Body of pancreas (tissue), 4 donors: ENCODE data around the gene MYMX. TPM values are rescaled to one million over a fixed set of nuclear protein-coding genes. Genes with fewer than 3 reads are reported as not detected.

Experiments used
- ATAC-seq: fragments of 150-250 bp; one replicate; pipeline ENCODE4 v1.9.1; 2016
- DNase-seq, 4 donors: peaks; one replicate each; pipeline ENCODE4 v3.0.0-alpha.2; 2019
- H3K27ac ChIP-seq, 4 donors: fragments of 200-600 bp; sonication (generic); 1 replicate in 3 of 4; 2 replicates in 1 of 4; pipeline versions ENCODE4 v1.5.1 to v1.6.1; 2016 to 2019; ENCODE audit warnings: mild to moderate bottlenecking in 1 of 4, mixed read lengths in 1 of 4, moderate library complexity in 1 of 4
- H3K27me3 ChIP-seq, 2 donors: fragments of 200-600 bp; sonication (generic); one replicate each; pipeline ENCODE4 v1.6.0; 2016; ENCODE audit warnings: mild to moderate bottlenecking in 1 of 2
- H3K36me3 ChIP-seq, 2 donors: fragments of 200-600 bp; sonication (generic); replicated peaks in 1 of 2; 2 replicates each; pipeline ENCODE4 v1.5.1; 2016; ENCODE audit warnings: low read depth in 2 of 2; ENCODE audit not compliant: insufficient read depth in 1 of 2
- H3K4me1 ChIP-seq: fragments of 200-600 bp; sonication (generic); one replicate; pipeline ENCODE4 v1.6.0; 2016
- H3K4me3 ChIP-seq, 2 donors: fragments of 200-600 bp; sonication (generic); 1 replicate in 1 of 2; 2 replicates in 1 of 2; pipeline ENCODE4 v1.5.1; 2016 to 2019
- H3K9me3 ChIP-seq, 3 donors: fragments of 200-600 bp; sonication (generic); 1 replicate in 2 of 3; 2 replicates in 1 of 3; pipeline ENCODE4 v1.5.1; 2016
- CTCF ChIP-seq, 7 experiments: fragments of 450-650 bp in 4 of 7; fragments of 200-600 bp in 3 of 7; sonication (generic) in 3 of 7; IDR thresholded peaks; one replicate each; pipeline ENCODE4 v1.5.1; 2016 to 2019; ENCODE audit warnings: antibody characterized with exemption in 7 of 7
- POLR2A ChIP-seq, 3 donors: fragments of 450-650 bp; IDR thresholded peaks; one replicate each; pipeline ENCODE4 v1.6.1; 2016; ENCODE audit warnings: antibody characterized with exemption in 3 of 3, mild to moderate bottlenecking in 2 of 3
- WGBS, 2 donors: methylation state at CpG; one replicate each; pipeline ENCODE4 v1.1.5; 2017; 5-methylcytosine and 5-hydroxymethylcytosine counted together
- intact Hi-C: fragments of 100-400 bp; cut with DNase I; formaldehyde crosslinking; loops from one replicate; pipeline ENCODE4 v1.15.1; 2023
- total RNA-seq, 2 donors: library from RNA; depleted of rRNA; stranded (reverse); fragments of >200 nt; gene quantifications; one replicate each; pipeline ENCODE4 v1.1.0, GENCODE V29; 2016

MYMX gene
- total RNA-seq, 2 donors from 2014 or later, result 4.2 TPM; not detected in 1

DNA sequence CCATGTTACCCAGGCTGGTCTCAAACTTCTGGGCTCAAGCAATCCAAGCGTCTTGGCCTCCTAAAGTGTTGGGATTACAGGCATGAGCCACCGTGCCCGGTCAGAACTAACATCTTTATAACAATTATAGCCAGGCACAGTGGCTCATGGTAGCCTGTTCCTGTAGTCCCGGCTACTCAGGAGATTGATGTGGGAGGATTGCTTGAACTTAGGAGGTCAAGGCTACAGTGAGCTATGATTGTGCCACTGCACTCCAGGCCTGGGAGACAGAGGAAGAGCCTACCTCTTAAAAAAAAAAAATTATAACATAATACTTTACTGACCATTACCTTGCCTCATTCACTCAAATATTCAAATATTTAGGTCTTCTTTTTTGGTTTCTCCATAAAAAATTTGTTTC is 16.8 kb upstream of the MYMX start:
- Histone ChIP-seq H3K36me3 (no peaks in the 10 kb centered on the region), H3K27ac (no peak overlapping the region), H3K4me3 (no peak overlapping the region), H3K27me3 (no peaks in the 10 kb centered on the region), H3K4me1 (peaks cover 34% of the 10 kb centered on the region), H3K9me3 (no peaks in the 10 kb centered on the region)
- WGBS, 2 donors, result 72 to 95% methylated on average over 4 of the region's 4 CpGs
- ATAC-seq, result no peak
- intact Hi-C loops, result no loop called here
- no peak for DNase-seq
- TF ChIP-seq POLR2A (IDR thresholded peaks at IDR 0.05), result no peak
- no peak for TF ChIP-seq CTCF (IDR thresholded peaks at IDR 0.05)

- Histone ChIP-seq H3K4me3 (no peak overlapping the region), H3K9me3 (no peaks in the 10 kb centered on the region), H3K36me3 (no peaks in the 10 kb centered on the region), H3K27me3 (no peaks in the 10 kb centered on the region), H3K27ac (peak overlapping the region in 1 of 4 donors; percentile 29), H3K4me1 (peaks cover 36% of the 10 kb centered on the region)
- TF ChIP-seq POLR2A (IDR thresholded peaks at IDR 0.05) (no peak), CTCF (IDR thresholded peaks at IDR 0.05) (no peak)
- WGBS, 2 donors, result 63 to 71% methylated on average over 1 to 3 of the region's 3 CpGs
- DNase-seq, result peak; percentile 28 to 70 (median 50)
- peak; percentile 47 for ATAC-seq
- intact Hi-C loops, result no loop called here
Observed at GRCh38 chr6:44201200-44201599, 15.5 kb upstream of the MYMX start.

DNA sequence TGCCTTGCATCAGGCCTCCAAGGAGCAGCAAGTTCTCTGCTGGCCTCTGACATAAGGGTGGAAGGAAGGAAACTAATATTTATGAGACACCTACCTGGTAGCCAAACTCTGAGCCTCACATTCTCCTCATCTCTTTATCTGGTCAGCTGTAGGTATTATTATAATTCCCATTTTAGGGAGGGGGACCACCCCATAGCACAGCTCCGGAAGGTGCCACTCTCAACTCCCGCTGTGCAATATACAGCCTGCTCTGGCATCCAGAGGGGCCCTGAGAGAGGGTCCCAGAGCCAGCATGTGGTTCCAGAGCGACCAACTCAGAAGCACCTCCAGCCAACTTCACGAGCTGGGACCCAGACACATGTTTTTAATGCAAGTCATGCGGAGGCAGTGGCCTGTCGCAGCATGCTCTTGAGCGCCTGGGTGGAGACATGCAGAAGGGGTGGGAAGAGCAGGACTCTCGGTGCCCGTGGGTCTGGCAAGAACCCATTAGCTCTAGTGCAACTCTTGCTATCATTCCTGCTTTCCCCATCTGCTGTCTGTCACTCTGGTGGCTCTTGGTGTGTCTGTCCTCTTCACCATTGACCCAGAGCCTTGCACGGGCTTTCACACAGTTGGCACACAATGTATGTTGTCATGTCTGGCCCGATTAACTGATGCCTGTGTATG is 15.0 kb upstream of the MYMX start:
- Histone ChIP-seq H3K27ac (peak overlapping the region in 1 of 4 donors; percentile 29), H3K4me3 (no peak overlapping the region), H3K36me3 (no peaks in the 10 kb centered on the region), H3K27me3 (no peaks in the 10 kb centered on the region), H3K4me1 (peaks cover 36% of the 10 kb centered on the region), H3K9me3 (no peaks in the 10 kb centered on the region)
- 64 to 88% methylated on average over 5 to 11 of the region's 11 CpGs for WGBS, 2 donors
- no peak for TF ChIP-seq POLR2A (IDR thresholded peaks at IDR 0.05)
- TF ChIP-seq CTCF (IDR thresholded peaks at IDR 0.05), result no peak
- intact Hi-C loops, result no loop called here
- no peak for DNase-seq
- no peak for ATAC-seq

DNA sequence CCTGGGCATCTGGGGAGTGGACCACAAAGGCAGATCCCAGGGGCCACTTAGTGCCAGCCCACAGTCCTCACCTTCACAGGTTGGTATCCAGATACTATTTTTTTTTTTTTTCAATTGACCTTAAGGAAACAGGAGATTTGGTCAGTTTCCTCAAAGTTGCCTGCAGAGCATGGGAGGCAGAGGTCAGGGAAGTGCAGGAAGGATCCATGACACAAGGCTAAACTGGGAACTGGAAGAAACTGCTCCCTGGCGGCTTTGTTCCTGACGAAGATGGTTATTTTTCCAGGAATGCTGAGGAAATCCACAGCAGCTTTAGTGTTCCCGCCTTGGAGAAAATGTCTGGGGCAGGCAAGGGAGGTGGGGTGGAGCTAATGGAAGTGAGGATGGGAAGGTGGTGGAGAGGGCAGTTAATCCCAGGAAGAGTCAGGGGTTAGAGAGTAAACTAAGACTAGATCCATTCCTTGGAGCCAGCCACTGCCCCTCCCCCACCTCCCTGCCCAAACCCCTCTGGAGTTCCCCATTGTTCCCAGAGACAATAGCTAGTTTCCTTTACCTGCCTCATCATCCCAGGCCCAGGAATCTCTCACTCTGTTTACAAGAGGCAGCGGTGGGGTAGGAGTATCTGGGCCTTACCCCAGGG is 14.3 kb upstream of the MYMX start:
- Histone ChIP-seq H3K27ac (peak overlapping the region; percentile 37 to 73 (median 51)), H3K36me3 (no peaks in the 10 kb centered on the region), H3K9me3 (no peaks in the 10 kb centered on the region), H3K4me1 (peaks cover 36% of the 10 kb centered on the region), H3K27me3 (no peaks in the 10 kb centered on the region), H3K4me3 (no peak overlapping the region)
- intact Hi-C loops, result no loop called here
- DNase-seq (no peak), ATAC-seq (peak; percentile 10)
- WGBS, 2 donors, result 66 to 82% methylated on average over 4 of the region's 4 CpGs
- no peak for TF ChIP-seq CTCF (IDR thresholded peaks at IDR 0.05)
- no peak for TF ChIP-seq POLR2A (IDR thresholded peaks at IDR 0.05)
